ENCODE measurements around the gene STAB2.
A peak's percentile ranks its signal among the peaks of the same experiment; 100 is the strongest.

GRCh38 chr12:103571286-103571685, 15.8 kb upstream of the STAB2 start:
- TF ChIP-seq POLR2A (IDR thresholded peaks at IDR 0.05) (no peak), CTCF (IDR thresholded peaks at IDR 0.05) (peak in 1 of 12 donors; percentile 13)

All from heart left ventricle (tissue), 13 donors.